GM13976 (cell line): ENCODE data around the gene ATRAID.
A peak's percentile ranks its signal among the peaks of the same experiment; 100 is the strongest.

Experiments used
- DNase-seq: peaks from one replicate; pipeline ENCODE4 v3.0.0; 2012; ENCODE audit warnings: low spot score
- CTCF ChIP-seq: IDR thresholded peaks from 2 replicates; pipeline ENCODE4 v1.5.1; 2012; ENCODE audit warnings: borderline replicate concordance, mild to moderate bottlenecking; ENCODE audit not compliant: insufficient read depth; ENCODE audit errors: extremely low read depth, missing control alignments, control extremely low read depth
- in situ Hi-C: fragments of 300-500 bp; cut with MboI; formaldehyde crosslinking; loops from one replicate; pipeline ENCODE4 v1.12.0; 2022; ENCODE audit warnings: low sequenced_read_pairs, mixed read lengths, inconsistent platforms; ENCODE audit not compliant: unreplicated experiment

The ATRAID gene

DNA sequence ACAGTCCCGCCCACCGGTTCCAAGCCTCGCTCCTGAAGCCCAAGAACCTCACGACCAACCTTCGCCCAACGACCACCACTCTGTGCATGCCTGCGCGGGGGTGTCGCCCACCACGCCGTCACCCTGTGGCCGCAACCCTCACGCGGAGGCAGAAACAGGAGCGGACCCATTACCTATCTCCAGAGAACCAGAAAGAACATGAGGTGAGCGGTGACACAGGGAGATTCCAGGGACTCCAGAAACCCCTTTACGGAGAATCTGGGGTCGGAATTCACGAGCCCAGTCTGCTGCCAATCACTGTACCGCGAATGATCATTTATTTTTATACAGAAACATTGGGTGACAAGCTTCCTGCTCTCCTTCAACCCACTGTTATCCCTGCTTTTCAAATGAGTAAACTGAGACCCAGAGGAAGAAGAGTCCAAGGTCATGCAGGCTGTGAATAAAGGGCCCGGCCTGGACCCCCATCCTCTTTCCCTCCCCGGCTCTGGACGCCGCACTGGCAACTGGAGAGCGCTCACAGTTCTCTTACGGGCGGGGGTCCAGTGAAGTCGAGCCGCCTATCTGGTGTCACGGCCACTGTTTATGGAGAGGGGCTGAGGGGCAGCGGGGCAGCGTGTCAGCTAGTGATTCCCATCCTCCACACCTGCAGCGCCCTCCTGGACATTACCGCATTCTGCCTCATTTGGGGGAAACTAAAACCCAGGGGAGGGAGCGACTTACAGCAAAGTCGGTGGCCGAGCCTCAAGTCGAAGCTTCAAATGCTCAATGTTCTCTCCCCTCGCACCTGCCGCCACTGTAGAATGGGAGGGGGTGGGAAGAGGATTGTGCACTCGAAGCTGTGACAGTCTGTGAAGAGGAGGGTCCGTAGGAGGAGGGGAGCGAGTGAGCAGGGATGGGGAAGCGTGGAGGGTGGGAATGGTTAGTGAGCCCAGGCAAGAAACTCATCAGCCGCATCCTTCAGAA is 51.7 kb downstream of the ATRAID start:
- DNase-seq = peak; percentile 59
- TF ChIP-seq CTCF = no peak
- in situ Hi-C loops = no loop called here

DNA sequence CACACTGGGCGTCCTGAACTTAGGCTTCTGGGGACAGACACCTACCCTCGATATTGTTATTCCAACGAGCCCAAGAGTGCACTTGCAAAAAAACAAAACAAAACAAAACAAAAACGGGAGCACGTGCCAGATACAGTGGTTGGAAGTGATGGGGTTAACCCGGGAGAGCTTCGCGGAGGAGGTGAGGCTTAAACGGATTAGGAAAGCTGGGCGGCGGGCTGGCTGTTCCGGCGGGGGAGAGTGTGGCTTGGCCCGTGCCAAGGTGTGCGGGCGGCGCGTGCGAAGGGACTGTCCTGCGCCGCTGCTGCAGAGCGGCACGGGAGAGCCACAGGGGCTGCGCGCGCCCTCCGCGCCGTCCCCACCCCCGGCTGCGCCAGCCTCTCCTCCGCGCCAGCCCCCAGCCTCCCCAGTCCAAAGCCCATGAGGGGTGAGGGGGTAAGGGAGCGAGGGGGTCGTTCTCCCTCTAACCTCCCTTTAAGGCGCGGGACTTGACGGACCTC is 52.5 kb downstream of the ATRAID start:
- no peak for TF ChIP-seq CTCF
- in situ Hi-C loops = no loop called here
- DNase-seq = no peak

- in situ Hi-C loops = no loop called here
- DNase-seq = peak; percentile 82
- peak; percentile 73 for TF ChIP-seq CTCF
Measured at GRCh38 chr2:27264753-27265535, 53.1 kb downstream of the ATRAID start.

- in situ Hi-C loops = no loop called here
- TF ChIP-seq CTCF = no peak
- DNase-seq = no peak
Measured at GRCh38 chr2:27265536-27265870, 53.7 kb downstream of the ATRAID start.
